Parathyroid adenoma (tissue), 2 donors: Measurements from ENCODE around the gene UGT1A1.

Source experiments
- H2AFZ ChIP-seq: fragments of 300-600 bp; sonication (generic); one replicate; pipeline ENCODE4 v1.7.0; 2017; ENCODE audit warnings: antibody characterized with exemption, mild to moderate bottlenecking
- H3K27ac ChIP-seq: fragments of 300-600 bp; sonication (generic); one replicate; pipeline ENCODE4 v1.7.0; 2017
- H3K27me3 ChIP-seq: fragments of 300-600 bp; sonication (generic); one replicate; pipeline ENCODE4 v1.7.0; 2017; ENCODE audit warnings: low read length; ENCODE audit not compliant: control insufficient read depth, insufficient read depth
- H3K36me3 ChIP-seq: fragments of 300-600 bp; sonication (generic); one replicate; pipeline ENCODE4 v1.7.0; 2017; ENCODE audit warnings: low read length; ENCODE audit not compliant: control insufficient read depth, insufficient read depth
- H3K4me1 ChIP-seq: fragments of 300-600 bp; sonication (generic); one replicate; pipeline ENCODE4 v1.7.0; 2017; ENCODE audit warnings: control low read depth
- H3K4me2 ChIP-seq: fragments of 300-600 bp; sonication (generic); one replicate; pipeline ENCODE4 v1.7.0; 2017; ENCODE audit warnings: low read length
- H3K4me3 ChIP-seq: fragments of 300-600 bp; sonication (generic); one replicate; pipeline ENCODE4 v1.7.0; 2017; ENCODE audit warnings: low read depth, low read length
- H3K79me2 ChIP-seq: fragments of 300-600 bp; sonication (generic); one replicate; pipeline ENCODE4 v1.7.0; 2017; ENCODE audit warnings: control low read depth
- H3K9ac ChIP-seq: fragments of 300-600 bp; sonication (generic); one replicate; pipeline ENCODE4 v1.7.0; 2017; ENCODE audit warnings: mild to moderate bottlenecking
- H3K9me3 ChIP-seq: fragments of 300-600 bp; sonication (generic); one replicate; pipeline ENCODE4 v1.7.0; 2017; ENCODE audit warnings: low read length; ENCODE audit not compliant: control insufficient read depth
- CTCF ChIP-seq: fragments of 300-600 bp; sonication (generic); IDR thresholded peaks from one replicate; pipeline ENCODE4 v1.7.0; 2017; ENCODE audit warnings: antibody characterized with exemption, mild to moderate bottlenecking
- donor health status: primary hyperparathyroidism.

Gene UGT1A1

GRCh38 chr2:233754872-233755611, 5.0 kb upstream of the UGT1A1 start:
- Histone ChIP-seq H3K9me3 (no peaks in the 10 kb centered on the region), H3K4me1 (no peaks in the 10 kb centered on the region), H3K27ac (no peak overlapping the region), H2AFZ (no peak overlapping the region), H3K27me3 (no peaks in the 10 kb centered on the region), H3K9ac (no peak overlapping the region), H3K4me2 (no peak overlapping the region), H3K4me3 (no peak overlapping the region), H3K79me2 (no peaks in the 10 kb centered on the region), H3K36me3 (no peaks in the 10 kb centered on the region)
- TF ChIP-seq CTCF, result no peak

- Histone ChIP-seq H2AFZ (no peak overlapping the region), H3K36me3 (no peaks in the 10 kb centered on the region), H3K4me3 (no peak overlapping the region), H3K79me2 (no peaks in the 10 kb centered on the region), H3K27ac (no peak overlapping the region), H3K4me1 (no peaks in the 10 kb centered on the region), H3K4me2 (no peak overlapping the region), H3K27me3 (no peaks in the 10 kb centered on the region), H3K9ac (no peak overlapping the region), H3K9me3 (no peaks in the 10 kb centered on the region)
- no peak for TF ChIP-seq CTCF
Measured at GRCh38 chr2:233756429-233757081, 3.5 kb upstream of the UGT1A1 start.

- Histone ChIP-seq H3K9ac (no peak overlapping the region), H3K4me2 (no peak overlapping the region), H3K79me2 (no peaks in the 10 kb centered on the region), H3K9me3 (no peaks in the 10 kb centered on the region), H3K36me3 (no peaks in the 10 kb centered on the region), H3K4me3 (no peak overlapping the region), H3K27ac (no peak overlapping the region), H3K27me3 (no peaks in the 10 kb centered on the region), H2AFZ (no peak overlapping the region), H3K4me1 (no peaks in the 10 kb centered on the region)
- no peak for TF ChIP-seq CTCF
Measured at GRCh38 chr2:233758141-233758540, 1.9 kb upstream of the UGT1A1 start.

- Histone ChIP-seq H3K9me3 (no peaks in the 10 kb centered on the region), H3K9ac (no peak overlapping the region), H3K27me3 (no peaks in the 10 kb centered on the region), H3K36me3 (no peaks in the 10 kb centered on the region), H2AFZ (no peak overlapping the region), H3K4me1 (no peaks in the 10 kb centered on the region), H3K27ac (no peak overlapping the region), H3K79me2 (no peaks in the 10 kb centered on the region), H3K4me2 (no peak overlapping the region), H3K4me3 (no peak overlapping the region)
- TF ChIP-seq CTCF, result no peak
Measured at GRCh38 chr2:233758849-233759248, 1.2 kb upstream of the UGT1A1 start.
